DND-41 (cell line): Measurements from ENCODE around the gene KIAA0753.

Experiments
- CTCF ChIP-seq: IDR thresholded peaks from 2 replicates; pipeline ENCODE4 v1.5.1; 2012; ENCODE audit warnings: borderline replicate concordance, low read length, moderate library complexity, mild to moderate bottlenecking; ENCODE audit not compliant: poor library complexity, severe bottlenecking; ENCODE audit errors: extremely low read depth
- EZH2 ChIP-seq: IDR thresholded peaks from 3 replicates; pipeline ENCODE4 v1.6.1; 2012; ENCODE audit warnings: borderline replicate concordance, low read depth, mild to moderate bottlenecking, moderate library complexity, low read length, inconsistent platforms; ENCODE audit not compliant: severe bottlenecking

GRCh38 chr17:6675201-6675825 is 34.8 kb upstream of the KIAA0753 start:
- TF ChIP-seq CTCF (no peak), EZH2 (no peak)
